Activated CD4-positive, alpha-beta T cell treated with anti-CD3 and anti-CD28 coated beads, Interleukin-2, amount 50 U/mL, for 48 hours (primary cell): ENCODE measurements around the gene ZNF57.
"Not testable (repeated sequence)": the region's sequence is repeated elsewhere in the genome, so short reads cannot be mapped to it uniquely, and the experiment has no call there.

Experiments used
- DNase-seq, 2 experiments: peaks; one replicate each; pipeline ENCODE4 v3.0.0-alpha.2; 2020

ZNF57 gene

GRCh38 chr19:2960120-2960519 lies 59.4 kb downstream of the ZNF57 start:
- no peak for DNase-seq

GRCh38 chr19:2962018-2962670 lies 61.4 kb downstream of the ZNF57 start:
- DNase-seq = peak in 1 of 2 experiments; percentile 37

- no peak for DNase-seq
Measured at GRCh38 chr19:2963122-2963521, 62.4 kb downstream of the ZNF57 start.

GRCh38 chr19:2963631-2964030 lies 62.9 kb downstream of the ZNF57 start:
- DNase-seq = not testable (repeated sequence)

GRCh38 chr19:2964874-2965273 lies 64.1 kb downstream of the ZNF57 start:
- DNase-seq = no peak

GRCh38 chr19:2967972-2968371 lies 67.2 kb downstream of the ZNF57 start:
- no peak for DNase-seq
